DOHH2 (cell line): ENCODE measurements around the gene BPIFB1.

Experiments
- H3F3A ChIP-seq: fragments of 200-600 bp; sonication (generic), shearing (Covaris generic); 2 replicates; pipeline ENCODE4 v1.6.0; 2016; ENCODE audit warnings: antibody characterized with exemption, mild to moderate bottlenecking; ENCODE audit not compliant: control insufficient read depth, insufficient read depth
- H3K27ac ChIP-seq: fragments of 200-600 bp; sonication (generic); 2 replicates; pipeline ENCODE4 v1.5.1; 2014; ENCODE audit warnings: low read depth, mild to moderate bottlenecking, low read length, moderate library complexity
- H3K27me3 ChIP-seq: fragments of 200-600 bp; sonication (generic); 2 replicates; pipeline ENCODE4 v1.6.1; 2014; ENCODE audit warnings: mild to moderate bottlenecking, low read length, mixed read lengths; ENCODE audit not compliant: control insufficient read depth
- H3K36me3 ChIP-seq: fragments of 200-600 bp; sonication (generic); 2 replicates; pipeline ENCODE4 v1.6.1; 2014; ENCODE audit warnings: mild to moderate bottlenecking, low read length, moderate library complexity, mixed read lengths; ENCODE audit not compliant: control insufficient read depth
- H3K4me1 ChIP-seq: fragments of 200-600 bp; sonication (generic); 2 replicates; pipeline ENCODE4 v1.6.1; 2014; ENCODE audit warnings: mild to moderate bottlenecking, low read length, mixed read lengths; ENCODE audit not compliant: control insufficient read depth
- H3K4me2 ChIP-seq: fragments of 200-600 bp; sonication (generic); 2 replicates; pipeline ENCODE4 v1.6.0; 2014; ENCODE audit warnings: mild to moderate bottlenecking, low read length, moderate library complexity
- H3K4me3 ChIP-seq: fragments of 200-600 bp; sonication (generic); 2 replicates; pipeline ENCODE4 v1.5.1; 2014; ENCODE audit warnings: mild to moderate bottlenecking, low read length, mixed read lengths
- H3K79me2 ChIP-seq: fragments of 200-600 bp; sonication (generic); 2 replicates; pipeline ENCODE4 v1.6.1; 2014; ENCODE audit warnings: mild to moderate bottlenecking, low read length, mixed read lengths; ENCODE audit not compliant: control insufficient read depth
- H3K9me2 ChIP-seq: fragments of 200-600 bp; sonication (generic); replicated peaks from 2 replicates; pipeline ENCODE4 v1.6.1; 2014; ENCODE audit warnings: mild to moderate bottlenecking, low read length, mixed read lengths; ENCODE audit not compliant: control insufficient read depth
- H3K9me3 ChIP-seq: fragments of 200-600 bp; sonication (generic); 2 replicates; pipeline ENCODE4 v1.6.1; 2014; ENCODE audit warnings: antibody characterized with exemption, low read length, mixed read lengths; ENCODE audit not compliant: control insufficient read depth, insufficient read depth
- H4K20me1 ChIP-seq: fragments of 200-600 bp; sonication (generic); 2 replicates; pipeline ENCODE4 v1.6.0; 2014; ENCODE audit warnings: low read depth, mild to moderate bottlenecking, antibody characterized with exemption, low read length, moderate library complexity; ENCODE audit not compliant: control insufficient read depth, insufficient read depth
- EZH2phosphoT487 ChIP-seq: fragments of 200-600 bp; sonication (generic); IDR thresholded peaks from 2 replicates; pipeline ENCODE4 v1.6.1; 2017; ENCODE audit warnings: borderline replicate concordance, mild to moderate bottlenecking, antibody characterized with exemption, low read length, moderate library complexity, mixed read lengths
- TF ChIP-seq, protein P1 (sequence below): fragments of 200-600 bp; sonication (generic); IDR thresholded peaks from one replicate; pipeline ENCODE4 v1.5.1; 2014; ENCODE audit warnings: antibody characterized with exemption, mild to moderate bottlenecking, low read depth, low read length; ENCODE audit not compliant: poor library complexity, severe bottlenecking

BPIFB1 gene

DNA sequence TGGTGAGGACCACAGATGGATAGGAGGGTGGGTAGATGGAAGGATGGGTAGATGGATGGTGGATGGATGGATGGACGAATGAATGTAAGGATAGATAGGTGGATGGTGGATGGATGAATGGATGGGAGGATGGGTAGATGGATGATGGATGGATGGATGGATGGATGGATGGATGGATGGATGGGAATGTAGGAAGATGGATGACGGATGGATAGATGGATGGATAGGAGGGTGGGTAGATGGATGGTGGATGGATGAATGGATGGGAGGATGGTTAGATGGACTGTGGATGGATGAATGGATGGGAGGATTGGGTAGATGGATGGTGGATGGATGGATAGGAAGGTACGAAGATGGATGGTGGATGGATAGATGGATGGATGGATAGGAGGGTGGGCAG is 51.1 kb downstream of the BPIFB1 start:
- Histone ChIP-seq H3K9me2 (no peaks in the 10 kb centered on the region), H4K20me1 (no peaks in the 10 kb centered on the region), H3K27me3 (no peaks in the 10 kb centered on the region), H3K4me1 (no peaks in the 10 kb centered on the region), H3K36me3 (no peaks in the 10 kb centered on the region), H3K79me2 (no peaks in the 10 kb centered on the region), H3K9me3 (no peaks in the 10 kb centered on the region), H3F3A (no peaks in the 10 kb centered on the region), H3K27ac (no peak overlapping the region), H3K4me2 (no peak overlapping the region), H3K4me3 (no peak overlapping the region)
- TF ChIP-seq EZH2phosphoT487: no peak
- TF ChIP-seq, protein P1, sequence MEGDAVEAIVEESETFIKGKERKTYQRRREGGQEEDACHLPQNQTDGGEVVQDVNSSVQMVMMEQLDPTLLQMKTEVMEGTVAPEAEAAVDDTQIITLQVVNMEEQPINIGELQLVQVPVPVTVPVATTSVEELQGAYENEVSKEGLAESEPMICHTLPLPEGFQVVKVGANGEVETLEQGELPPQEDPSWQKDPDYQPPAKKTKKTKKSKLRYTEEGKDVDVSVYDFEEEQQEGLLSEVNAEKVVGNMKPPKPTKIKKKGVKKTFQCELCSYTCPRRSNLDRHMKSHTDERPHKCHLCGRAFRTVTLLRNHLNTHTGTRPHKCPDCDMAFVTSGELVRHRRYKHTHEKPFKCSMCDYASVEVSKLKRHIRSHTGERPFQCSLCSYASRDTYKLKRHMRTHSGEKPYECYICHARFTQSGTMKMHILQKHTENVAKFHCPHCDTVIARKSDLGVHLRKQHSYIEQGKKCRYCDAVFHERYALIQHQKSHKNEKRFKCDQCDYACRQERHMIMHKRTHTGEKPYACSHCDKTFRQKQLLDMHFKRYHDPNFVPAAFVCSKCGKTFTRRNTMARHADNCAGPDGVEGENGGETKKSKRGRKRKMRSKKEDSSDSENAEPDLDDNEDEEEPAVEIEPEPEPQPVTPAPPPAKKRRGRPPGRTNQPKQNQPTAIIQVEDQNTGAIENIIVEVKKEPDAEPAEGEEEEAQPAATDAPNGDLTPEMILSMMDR: no peak

DNA sequence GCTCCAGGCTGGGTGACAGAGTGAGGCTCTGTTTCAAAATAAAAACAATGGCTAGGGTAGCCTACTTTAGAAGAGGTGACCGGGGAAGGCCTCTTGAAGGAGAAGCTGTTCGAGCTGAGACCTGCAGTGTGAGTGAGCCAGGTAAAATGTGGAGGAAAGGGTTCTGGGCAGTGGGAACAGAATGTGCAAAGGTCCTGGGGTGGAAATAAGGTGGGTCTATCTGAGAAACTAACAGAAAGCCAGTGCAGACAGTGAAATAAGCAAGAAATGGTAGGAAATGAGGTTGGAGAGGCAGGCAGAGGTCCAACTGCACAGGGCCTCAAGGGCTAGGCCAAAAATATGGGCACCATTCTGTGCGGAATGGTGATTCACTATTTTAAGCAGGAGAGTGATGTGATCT is 53.4 kb downstream of the BPIFB1 start:
- Histone ChIP-seq H3K4me3 (no peak overlapping the region), H3K79me2 (no peaks in the 10 kb centered on the region), H3F3A (no peaks in the 10 kb centered on the region), H3K27me3 (no peaks in the 10 kb centered on the region), H3K9me3 (no peaks in the 10 kb centered on the region), H3K9me2 (no peaks in the 10 kb centered on the region), H4K20me1 (no peaks in the 10 kb centered on the region), H3K4me1 (no peaks in the 10 kb centered on the region), H3K36me3 (no peaks in the 10 kb centered on the region), H3K27ac (no peak overlapping the region), H3K4me2 (no peak overlapping the region)
- TF ChIP-seq, protein P1: no peak
- no peak for TF ChIP-seq EZH2phosphoT487

DNA sequence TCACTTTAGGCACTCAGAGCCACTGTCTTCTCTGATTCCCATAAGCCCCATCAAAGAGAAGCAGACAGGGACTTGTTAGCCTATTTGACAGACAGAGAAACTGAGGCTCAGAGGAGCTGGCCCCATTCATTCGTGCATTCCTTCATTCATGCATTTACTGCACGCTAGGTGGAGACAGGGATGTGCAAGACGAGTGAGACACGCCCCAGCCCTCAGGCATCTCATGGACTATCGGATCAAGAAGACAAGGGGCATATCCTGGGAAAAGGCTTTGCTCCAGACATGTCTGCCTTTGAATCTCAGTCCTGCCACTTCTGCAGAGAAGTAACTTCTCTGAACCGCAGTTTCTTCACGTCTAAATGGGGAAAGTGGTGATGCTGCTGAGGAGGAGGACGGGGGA is 54.1 kb downstream of the BPIFB1 start:
- no peaks in the 10 kb centered on the region for H3K27me3 ChIP-seq
- H3K79me2 ChIP-seq: no peaks in the 10 kb centered on the region
- no peaks in the 10 kb centered on the region for H3K36me3 ChIP-seq
- no peaks in the 10 kb centered on the region for H3F3A ChIP-seq
- no peaks in the 10 kb centered on the region for H3K9me3 ChIP-seq
- TF ChIP-seq EZH2phosphoT487: no peak
- TF ChIP-seq, protein P1: no peak
- H3K4me3 ChIP-seq: no peak overlapping the region
- H3K4me1 ChIP-seq: no peaks in the 10 kb centered on the region
- H3K27ac ChIP-seq: no peak overlapping the region
- H3K9me2 ChIP-seq: no peaks in the 10 kb centered on the region
- H4K20me1 ChIP-seq: no peaks in the 10 kb centered on the region
- no peak overlapping the region for H3K4me2 ChIP-seq
